Stimulated activated CD8-positive, alpha-beta memory T cell treated with anti-CD3 and anti-CD28 coated beads, Interleukin-2, amount 100 ng/mL, for 1 hour (primary cell): ENCODE measurements around the gene PMF1.

Experiments used
- DNase-seq, 2 donors: peaks; one replicate each; pipeline ENCODE4 v3.0.0-alpha.2; 2020; ENCODE audit warnings: low read depth in 2 of 2

The PMF1 gene

DNA sequence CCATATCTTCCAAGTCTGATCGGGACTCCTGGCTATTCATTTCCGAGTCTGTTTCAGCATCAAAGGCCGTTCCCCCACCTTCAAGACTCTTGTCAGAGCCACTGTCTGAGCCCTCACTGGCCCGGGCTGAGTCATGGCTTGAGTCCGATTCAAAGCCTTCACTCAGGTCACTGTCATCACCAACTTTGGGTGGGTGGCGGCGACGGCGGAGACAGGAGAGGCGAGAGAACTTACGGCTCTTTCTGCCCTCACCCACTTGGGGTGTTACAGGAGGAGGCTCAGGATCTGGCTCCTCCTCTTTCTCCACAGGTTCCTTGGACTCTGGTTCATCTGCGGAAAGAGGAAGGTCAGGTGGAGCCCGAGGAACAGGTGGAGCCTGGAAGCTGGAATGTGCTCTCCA is 53.2 kb downstream of the PMF1 start:
- no peak for DNase-seq

DNA sequence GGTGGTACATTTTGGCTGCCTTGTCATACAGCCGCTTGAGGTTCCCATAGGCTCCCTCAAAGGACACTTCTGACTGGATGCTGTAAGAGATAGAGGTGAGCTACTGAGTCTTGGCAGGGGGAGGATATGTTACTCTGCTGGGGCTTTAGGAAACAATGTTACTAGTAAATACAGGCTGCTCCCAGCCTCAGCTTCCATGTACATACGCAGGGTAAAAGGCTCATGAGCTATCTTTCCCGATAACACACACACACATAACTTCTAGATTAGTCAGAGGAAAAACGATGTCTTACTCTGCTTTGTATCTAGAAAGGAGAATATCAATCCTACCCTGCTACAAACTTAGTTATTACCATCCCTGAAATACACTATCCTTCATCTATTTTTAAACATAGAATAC is 55.5 kb downstream of the PMF1 start:
- no peak for DNase-seq

DNA sequence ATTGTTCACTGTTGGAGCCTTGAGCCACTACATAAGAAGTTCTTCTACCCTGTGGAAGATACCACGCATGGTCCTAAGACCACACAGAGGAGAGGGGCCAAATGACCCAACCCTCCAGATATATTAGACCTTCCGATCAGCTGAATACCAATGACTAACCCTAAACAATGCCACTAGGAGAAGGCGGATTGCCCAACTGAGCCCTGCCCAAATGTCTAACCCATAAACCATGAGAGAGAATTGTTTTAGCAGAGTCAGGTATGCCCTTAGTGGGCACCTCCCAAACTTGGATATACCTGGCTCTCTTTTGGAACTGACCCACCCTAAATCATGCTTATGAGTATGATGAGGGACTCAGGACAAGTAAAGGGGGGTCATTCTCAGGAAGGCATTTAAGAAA is 57.5 kb downstream of the PMF1 start:
- DNase-seq, result no peak

DNA sequence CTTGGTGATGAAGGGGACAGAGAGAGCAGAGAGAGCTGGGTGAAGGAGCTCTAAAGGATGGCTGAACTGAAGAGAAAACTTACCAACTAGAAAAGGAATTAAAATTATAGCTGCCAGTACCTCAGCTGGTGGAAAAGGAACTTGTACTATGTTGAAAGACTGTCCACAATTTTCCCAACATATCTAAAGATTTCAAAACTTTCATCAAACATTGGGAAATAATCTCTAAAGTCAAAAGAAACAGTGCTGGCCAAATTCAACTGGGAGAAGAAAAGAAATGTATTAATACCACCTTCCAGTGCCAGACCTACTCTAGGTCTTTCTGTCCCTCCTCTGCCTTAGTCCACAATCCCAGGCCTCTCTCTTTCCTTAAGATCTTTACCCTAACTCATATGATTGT is 63.7 kb downstream of the PMF1 start:
- no peak for DNase-seq

DNA sequence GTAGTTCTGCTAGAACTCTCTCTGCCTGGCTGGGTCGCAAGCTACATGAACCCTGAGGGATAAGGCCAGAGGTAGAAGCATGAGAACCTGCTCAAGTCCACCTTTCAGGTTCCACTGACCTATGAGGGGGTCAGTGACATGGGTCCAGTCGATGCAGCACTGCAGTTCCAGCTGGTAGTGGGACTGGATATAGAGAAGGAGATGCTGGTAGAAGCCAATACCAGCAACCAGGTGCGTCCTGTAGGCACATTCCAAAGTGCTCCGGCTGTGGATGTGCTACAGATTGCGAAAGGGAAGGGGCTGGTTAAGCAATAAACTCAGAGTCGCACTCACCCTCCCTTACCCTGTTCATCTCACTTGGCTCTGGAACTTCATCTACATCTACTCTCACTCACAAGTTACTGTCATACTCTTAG is 64.2 kb downstream of the PMF1 start:
- no peak for DNase-seq

DNA sequence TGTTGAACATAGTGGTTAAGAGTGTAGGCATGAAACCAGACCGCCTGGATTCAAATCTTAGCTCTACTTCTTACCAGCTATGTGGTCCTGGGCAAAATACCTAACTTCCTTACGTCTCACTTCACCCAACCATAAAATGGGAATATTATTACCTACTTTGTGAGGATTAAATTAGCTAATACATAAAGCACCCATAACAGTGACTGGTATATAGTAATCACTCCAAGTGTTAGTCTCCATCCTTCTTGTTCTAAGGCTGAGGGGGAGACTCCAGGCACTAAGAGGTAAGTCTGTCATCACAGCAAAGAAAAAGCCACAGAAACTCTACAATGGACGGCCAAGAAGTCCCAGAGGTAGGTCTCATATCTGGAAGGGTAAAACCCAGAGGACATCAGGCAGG is 67.0 kb downstream of the PMF1 start:
- DNase-seq, result no peak

DNA sequence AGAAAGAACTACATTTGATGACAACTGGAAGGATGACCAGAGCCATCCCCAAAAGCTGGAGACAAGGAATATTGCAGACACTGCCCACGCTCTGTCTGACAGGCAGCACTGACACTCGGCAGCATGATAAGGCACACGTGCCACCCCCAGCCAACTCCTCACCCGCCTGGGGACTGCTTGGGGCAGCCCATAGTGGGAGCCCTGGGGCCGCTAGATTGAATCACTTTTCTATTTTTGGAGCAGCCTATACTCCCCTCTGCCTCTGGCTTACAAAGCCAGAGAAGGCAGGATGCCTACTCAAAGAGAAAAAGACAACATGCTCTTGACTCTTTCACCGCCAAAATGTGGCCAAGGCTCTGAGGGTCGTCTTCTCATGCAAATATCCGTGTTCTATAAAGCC is 68.5 kb downstream of the PMF1 start:
- no peak for DNase-seq

DNA sequence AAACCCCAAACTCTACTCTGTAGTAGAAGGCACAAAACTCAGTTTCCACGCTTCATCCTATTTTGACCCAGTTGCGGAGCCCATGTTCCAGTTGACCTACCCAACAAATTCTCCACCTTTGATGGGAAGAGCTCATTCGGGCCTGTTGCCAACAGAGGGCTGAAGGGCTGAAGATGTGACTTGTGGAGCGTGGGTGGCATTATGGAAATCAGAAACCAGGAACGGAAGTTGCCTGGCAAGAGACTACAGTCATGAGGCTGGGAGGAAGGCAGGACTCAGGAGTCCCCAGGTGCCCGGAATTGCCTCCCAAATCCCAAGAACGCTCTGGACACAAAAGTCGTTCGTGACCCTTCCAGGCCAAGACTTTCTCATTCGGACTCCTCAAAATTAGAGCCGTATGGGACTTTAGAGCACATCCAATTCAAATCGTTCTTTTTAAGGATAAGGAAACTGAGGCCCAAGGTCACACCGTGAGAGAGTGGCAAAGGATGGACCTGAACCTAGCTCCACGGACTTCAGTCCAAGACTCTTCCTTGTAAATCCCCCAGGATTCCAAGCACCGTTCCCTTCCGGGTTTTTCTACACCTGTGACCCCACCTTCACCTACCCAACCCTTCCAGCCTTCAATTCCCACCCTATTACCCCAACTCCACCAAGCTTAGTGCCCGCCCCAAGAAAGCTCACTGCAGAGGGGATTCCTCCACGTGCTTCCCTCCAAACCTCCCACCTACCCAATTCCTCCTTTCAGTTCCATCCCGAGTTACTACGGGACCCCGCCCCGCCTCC is 69.1 kb downstream of the PMF1 start:
- DNase-seq, result no peak

DNA sequence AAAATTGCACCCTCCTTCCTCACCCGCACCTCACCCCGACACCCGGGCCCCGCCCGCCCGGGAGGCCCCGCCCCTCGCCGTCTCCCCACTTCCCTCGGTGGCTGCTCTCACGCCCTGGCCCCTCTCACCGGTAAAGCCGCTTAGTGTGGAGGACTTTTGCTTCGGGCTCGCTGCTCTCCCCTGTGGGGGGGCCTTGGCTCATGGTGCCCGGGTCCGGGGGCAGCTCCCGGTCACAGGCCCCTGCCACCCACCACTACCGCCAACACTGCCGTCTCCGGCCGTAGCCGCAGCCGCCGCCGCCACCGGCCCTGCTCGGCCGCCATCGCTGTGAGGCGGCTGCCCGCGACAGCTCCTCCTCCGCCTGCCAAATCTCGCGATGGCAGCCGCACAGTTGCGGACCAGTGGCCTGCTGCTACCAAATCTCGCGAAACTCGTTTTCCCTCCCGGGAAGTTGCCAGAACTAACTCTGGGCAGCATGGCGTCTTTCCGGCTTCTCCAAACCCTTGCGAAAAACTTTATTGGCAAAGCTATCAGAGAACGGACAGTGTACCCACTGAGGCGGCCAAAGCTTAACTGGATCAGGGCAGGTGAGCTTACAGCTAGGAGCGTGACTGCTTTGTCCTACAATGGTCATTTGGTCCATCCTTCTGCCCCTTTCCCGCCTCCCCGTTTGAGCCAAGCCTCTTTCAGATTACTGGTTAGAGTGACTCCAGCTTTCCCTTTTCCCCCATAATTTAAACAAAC is 69.8 kb downstream of the PMF1 start, which contains the start of gene SMG5:
Gene SMG5, minus strand, starts transcription at position 347 of the 744 bp plus-strand sequence. Its CDS starts 145 bp downstream, at position 202.
- DNase-seq, result peak; percentile 83 to 90

DNA sequence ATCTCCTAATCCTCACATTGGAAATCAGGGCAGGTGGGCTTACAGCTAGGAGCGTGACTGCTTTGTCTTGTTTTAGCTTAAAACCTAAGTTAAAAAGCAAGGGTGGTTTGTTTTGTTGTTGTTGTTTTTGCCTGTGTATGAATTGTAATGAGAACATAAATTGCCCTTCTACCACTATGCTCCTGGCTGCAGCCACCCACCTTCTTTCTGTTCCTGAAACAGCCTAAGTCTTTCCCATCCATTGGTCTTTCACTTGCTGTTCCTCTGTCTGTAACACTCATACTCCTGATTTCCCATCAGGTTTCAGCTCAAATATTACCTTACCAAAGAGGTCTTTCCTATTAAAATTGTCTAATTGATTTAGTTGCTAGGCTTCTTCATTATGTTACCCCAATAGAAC is 70.7 kb downstream of the PMF1 start:
- no peak for DNase-seq

DNA sequence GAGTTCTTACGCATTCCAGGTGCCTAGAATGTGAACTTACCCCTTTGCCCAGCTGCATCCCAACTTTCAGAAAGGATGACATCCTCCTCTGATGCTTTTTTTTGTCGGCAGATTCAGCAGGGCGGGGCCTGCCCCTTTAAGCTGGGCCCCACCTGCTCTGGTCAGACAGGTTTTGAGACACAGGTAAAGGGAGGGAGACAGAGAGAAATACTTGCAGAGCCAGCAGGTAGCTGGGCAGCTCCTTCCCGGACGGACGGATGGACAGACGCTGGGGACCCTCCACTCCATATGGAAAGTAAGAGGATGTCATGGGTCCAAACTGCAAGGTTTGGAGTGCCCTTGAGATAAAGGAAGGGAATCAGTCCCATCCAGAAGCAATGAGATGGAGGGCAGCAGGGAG is 71.3 kb downstream of the PMF1 start, which contains the start of gene TMEM79:
Gene TMEM79, plus strand, starts transcription at position 214 of the 400 bp plus-strand sequence. CDS start 902 bp downstream, outside the sequence.
- DNase-seq, result no peak

DNA sequence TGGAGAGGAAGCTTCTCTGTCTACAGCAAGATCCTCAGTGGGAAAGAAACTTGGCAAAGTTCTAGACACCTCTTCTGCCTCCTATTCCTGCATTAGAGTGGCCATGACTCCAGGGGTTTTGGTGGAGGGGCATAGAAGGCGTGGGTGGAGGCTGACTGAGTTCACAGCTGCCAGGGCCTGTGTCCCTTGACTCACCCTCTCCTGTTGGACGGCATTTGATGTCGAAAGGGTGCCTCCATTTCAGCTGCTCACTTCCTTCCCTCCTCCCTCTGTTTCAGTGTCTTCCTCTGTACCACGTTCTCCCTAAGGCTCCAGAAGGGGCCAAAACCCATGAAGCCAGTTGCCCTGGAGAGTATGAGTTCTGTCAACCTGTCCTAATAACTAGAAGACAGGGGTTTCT is 72.0 kb downstream of the PMF1 start:
- DNase-seq, result no peak

DNA sequence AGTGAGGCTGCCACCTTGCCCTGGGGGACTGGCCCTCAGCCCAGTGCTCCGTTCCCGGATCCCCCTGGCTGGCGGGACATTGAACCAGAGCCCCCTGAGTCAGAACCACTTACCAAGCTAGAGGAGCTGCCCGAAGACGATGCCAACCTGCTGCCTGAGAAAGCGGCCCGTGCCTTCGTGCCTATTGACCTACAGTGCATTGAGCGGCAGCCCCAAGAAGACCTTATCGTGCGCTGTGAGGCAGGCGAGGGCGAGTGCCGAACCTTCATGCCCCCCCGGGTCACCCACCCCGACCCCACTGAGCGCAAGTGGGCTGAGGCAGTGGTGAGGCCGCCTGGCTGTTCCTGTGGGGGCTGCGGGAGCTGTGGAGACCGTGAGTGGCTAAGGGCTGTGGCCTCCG is 72.6 kb downstream of the PMF1 start:
- no peak for DNase-seq

DNA sequence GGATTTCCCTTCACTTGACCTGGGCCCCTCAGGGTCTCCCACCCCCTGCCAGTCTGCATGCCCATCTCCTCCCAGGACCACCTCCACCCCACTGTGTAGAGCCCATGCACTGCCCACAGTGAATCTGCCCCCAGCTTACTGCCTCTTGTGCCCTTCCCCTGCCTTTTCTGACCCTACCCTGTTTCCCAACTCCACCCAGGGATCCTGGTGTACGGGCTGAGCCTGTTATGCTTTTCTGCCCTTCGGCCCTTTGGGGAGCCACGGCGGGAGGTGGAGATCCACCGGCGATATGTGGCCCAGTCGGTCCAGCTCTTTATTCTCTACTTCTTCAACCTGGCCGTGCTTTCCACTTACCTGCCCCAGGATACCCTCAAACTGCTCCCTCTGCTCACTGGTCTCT is 73.3 kb downstream of the PMF1 start:
- no peak for DNase-seq
